Astrocyte of the hippocampus (primary cell): ENCODE data around the gene AUTS2.

Experiments
- DNase-seq: peaks from one replicate; pipeline ENCODE4 v3.0.0; 2011; ENCODE audit warnings: low read depth, low spot score

Gene AUTS2

GRCh38 chr7:69598081-69598486, at the start of gene AUTS2:
TSS of gene AUTS2 (plus strand) at chr7:69598475. CDS start at chr7:69599654, 1,179 bp downstream.
- DNase-seq, result peak; percentile 99

DNA sequence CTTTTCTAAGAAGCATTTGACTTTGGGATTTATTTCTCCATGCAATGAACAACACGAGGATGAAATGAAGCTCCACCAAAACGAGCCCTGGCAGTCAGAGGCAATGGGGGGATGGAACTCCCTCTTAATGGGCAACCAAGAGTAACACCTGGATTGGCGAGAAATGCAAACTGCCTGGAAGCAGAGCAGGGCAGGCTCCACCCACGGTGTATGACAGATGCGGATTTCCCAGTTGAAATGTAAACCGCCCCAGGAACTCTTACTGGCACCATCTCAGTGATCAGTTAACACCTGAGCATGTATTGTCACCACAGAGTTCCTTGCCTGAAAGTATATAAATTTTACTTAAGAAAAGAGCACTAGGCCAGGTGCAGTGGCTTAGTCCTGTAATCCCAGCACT, 47.3 kb upstream of the AUTS2 start:
- no peak for DNase-seq

DNA sequence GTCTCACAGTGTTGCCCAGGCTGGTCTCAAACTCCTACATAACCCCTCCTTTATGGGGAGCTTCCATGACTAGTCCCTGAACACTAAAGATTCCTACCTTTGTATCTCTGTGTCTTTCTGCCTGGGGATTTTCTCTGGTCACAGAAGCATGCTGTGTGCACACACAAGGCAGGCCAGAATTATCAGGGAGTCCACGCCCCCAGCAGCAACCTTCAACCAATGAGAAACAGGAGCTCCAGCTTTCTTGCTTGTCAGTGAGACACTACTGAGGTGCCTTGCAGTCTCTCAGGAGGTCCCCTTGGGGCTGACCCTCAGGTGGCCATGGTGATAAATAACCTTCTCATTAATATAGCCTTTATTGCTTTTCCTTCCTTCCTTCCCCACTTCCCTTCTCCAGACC, 45.1 kb upstream of the AUTS2 start:
- DNase-seq, result no peak

DNA sequence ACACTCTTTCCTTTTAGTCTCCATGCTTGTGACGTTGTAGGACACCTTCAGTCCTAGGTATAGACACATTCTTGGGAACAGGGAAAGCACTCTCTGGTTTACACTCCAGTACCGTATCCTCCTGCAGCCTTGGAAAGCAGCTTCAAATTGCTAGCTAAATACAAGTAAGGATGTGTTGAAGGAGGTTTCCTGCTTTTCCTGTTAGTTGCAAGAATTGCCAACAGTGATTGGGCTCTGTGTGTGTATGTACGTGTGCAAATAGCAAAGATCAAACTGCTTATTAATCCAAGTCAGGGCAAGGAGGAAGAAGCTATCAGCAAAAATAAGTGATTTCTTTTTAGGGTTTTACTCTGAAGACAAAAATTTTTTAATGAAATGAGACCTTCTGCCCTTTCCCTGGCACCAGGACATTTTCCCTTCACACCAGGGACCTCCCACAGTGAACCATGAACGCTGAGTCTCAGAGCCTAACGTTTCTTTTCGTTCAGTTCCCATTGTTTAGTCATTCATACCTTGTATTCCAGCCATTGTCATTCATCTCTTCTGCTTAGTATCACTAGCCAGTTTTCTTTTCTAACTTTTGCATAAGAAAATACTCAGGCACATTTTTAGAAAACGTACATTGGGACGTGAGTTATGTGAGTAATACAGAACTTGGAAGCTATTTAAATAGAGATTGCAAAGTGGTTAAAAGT, 36.9 kb upstream of the AUTS2 start:
- DNase-seq, result no peak

GRCh38 chr7:69564454-69565417, 33.5 kb upstream of the AUTS2 start:
- DNase-seq, result peak; percentile 61

DNA sequence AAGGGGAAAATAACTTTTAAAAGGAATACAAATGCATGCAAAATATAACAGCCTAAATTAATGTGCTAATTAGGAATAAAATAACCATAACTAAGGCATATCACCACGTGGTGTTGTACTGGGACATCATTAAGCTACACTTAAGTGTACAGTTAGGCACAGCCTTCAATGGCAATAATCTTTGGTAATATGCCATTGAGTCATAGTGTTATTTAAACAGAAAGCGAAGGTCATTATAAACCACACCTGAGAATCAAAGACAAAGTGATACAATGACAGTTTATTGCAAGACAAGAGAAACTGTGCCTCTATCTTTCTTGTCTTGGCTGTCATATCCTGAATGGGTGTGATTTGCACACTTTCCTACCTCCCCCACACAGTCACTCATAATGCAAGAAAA, 30.5 kb upstream of the AUTS2 start:
- no peak for DNase-seq

- DNase-seq, result peak; percentile 49
These were observed 30.0 kb upstream of the AUTS2 start for GRCh38 chr7:69568266-69568665.

- no peak for DNase-seq
These were observed 22.6 kb upstream of the AUTS2 start for GRCh38 chr7:69575651-69576050.

DNA sequence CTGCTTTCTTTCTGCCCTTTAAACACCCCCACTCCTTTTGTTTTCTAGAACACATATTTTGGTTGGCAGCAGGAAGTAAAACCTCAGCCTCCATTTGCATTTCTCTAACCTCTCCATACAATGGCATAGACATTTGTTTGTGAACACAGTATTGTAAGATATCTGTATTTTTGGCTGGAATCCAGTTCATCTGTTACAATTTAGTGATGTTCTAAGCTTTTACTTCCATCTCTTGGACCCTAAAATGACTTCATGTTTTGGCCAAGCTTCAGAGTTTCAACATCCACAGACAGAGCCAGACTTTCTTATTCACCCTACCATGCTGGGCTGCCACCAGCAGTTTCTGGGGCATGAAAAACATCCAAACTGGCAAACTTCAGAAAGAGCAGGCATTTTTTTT, 21.1 kb upstream of the AUTS2 start:
- peak; percentile 68 for DNase-seq

DNA sequence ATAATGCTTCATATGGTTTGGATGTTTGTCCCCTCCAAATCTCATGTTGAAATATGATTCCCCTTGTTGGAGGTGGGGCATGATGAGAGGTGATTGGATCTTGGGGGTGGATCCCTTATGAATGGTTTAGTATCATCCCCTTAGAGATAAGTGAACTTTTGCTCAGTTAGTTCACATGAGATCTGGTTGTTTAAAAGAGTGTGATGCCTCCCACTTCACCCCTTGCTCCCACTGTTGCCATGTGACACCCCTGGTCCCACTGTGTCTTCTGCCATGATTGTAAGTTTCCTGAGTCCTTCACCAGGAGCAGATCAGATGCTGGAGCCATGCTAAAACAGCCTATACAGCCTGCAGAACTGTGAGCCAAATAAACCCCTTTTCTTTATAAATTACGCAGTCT, 13.1 kb upstream of the AUTS2 start:
- DNase-seq, result no peak

- no peak for DNase-seq
These were observed 12.0 kb upstream of the AUTS2 start for GRCh38 chr7:69586321-69586720.

DNA sequence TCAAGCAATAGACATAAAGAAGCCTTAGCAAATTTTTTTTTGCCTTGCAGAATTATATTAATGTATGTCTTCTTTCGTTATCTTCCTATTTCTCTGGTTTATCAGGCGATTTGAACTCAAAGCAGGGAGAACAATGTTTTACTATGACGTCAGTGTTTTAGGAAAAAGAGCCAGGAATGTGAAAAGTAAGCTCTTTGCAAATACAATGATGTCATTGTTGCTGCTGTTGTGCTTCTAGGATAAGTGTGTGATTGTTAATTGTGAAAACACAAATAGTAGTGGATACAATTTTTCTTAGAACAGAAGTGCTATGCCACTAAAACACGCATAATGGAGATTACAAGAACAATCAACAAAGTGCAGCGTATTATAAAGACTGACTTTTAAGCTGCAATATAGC, 9.5 kb upstream of the AUTS2 start:
- no peak for DNase-seq

DNA sequence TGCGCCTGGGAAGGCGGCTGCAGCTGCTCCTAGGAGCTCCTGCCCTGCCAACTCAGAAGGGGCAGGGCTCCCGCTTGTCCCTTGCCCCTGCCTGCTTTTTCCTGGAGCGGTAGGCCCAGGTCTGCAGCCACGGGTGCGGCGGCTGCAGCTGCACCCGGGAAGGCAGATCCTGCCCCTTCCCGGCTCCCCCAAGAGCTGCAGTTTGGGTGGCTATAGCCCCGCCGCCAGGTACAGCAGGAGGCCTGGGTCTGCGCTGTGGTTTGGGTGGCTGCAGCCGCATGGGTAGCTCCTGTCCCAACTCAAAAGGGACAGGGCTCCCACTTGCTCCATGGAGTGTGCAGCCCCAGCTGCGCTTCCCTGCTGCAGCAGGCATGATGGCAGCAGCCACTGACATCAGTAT, 6.5 kb upstream of the AUTS2 start:
- DNase-seq, result no peak

GRCh38 chr7:69593511-69593910, 4.8 kb upstream of the AUTS2 start:
- DNase-seq, result no peak

DNA sequence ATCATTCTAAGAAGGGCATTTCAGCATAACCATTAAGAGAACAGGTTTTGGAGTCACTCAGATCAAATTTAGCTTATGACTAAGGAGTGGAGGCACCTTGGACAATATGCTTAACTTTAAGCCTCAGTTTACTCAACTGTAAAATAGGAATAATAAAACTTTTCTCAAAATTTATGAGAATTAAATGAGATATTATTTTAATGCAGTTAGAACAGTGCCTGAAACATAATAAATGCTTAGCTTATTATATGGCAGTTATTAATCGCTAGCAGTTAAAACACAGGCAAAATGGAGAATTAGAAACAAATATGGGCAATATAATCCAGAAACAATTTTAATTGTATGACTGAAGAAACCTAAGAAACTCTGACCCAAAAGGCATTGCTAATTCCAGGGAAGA, 2.9 kb upstream of the AUTS2 start:
- DNase-seq, result no peak

GRCh38 chr7:69596056-69596455, 2.2 kb upstream of the AUTS2 start:
- DNase-seq, result no peak

- DNase-seq, result no peak
These were observed 1.5 kb upstream of the AUTS2 start for GRCh38 chr7:69596723-69597277.

GRCh38 chr7:69597278-69598076, 798 bp upstream of the AUTS2 start:
- DNase-seq, result peak; percentile 52

- DNase-seq, result no peak
These were observed 411 bp downstream of the AUTS2 start for GRCh38 chr7:69598487-69599285.

DNA sequence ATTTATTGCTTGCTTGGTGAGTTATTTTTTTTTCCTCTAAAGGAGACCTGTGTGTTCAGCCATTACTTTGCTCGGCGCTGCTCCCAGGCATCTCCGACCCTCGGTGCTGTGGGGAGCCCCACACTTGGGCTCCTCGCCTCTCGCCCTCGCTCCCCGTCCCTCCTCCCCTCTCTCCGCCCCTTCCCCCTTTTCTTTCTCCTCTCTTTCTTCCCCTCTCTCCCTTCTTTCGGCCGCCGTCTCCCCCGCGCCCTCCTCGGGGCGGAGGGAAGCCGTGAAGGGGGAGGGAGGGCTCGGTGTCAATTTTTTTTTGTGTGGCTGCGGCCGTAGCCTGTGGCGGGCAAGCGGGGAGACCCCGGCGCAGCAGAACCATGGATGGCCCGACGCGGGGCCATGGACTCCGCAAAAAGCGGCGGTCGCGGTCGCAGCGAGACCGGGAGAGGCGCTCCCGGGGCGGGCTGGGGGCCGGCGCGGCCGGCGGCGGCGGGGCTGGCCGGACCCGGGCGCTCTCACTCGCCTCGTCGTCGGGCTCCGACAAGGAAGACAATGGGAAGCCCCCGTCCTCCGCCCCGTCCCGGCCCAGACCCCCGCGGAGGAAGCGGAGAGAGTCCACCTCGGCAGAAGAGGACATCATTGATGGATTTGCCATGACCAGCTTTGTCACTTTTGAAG, 1.1 kb downstream of the AUTS2 start:
- DNase-seq, result peak; percentile 60
